ENCODE measurements around the gene EPN2. TPM values are rescaled to one million over a fixed set of nuclear protein-coding genes. Genes with fewer than 3 reads are reported as not detected.

Gene EPN2
- total RNA-seq, 2 experiments from 2014 or later: 20.1 to 20.4 TPM

DNA sequence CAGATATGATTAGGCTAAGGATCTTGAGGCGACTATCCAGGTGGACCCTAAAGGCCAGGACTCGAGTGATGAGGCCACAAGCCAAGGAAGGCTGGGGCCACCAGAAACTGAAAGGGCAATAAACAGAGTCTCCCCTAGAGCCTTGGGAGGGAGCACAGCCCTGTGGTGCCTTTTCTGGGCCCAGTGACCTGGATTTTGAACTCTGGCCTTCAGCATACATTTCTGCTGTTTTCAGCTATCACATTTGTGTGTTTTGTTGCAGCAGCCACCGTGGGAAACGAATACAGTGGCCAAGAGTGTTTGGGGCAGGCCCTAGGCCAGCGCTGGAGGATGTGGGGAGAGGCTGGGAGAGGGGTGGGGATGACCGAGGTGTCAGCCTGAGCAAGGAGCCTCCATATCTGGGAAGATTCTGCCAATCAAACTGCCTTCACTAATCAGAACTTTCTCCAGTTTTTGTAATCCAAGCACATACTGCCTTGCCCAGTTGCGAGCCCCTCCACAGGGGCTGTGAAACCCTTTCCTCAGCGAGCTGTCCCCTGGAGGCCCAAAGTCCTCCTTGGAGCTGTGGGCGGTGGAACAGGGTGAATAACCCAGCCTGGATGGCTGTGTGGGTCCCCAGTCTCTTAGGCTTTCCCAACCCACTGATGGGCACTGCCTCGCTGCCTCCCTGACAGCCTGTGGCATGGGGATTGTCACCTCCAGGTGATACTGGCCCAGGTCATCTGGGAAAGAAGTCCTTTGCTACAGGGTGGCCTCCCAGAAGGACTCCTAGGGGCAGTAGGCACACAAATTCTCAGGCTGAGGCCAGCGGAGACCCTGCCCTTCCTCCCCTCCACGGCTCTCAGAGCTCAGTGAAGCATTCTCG is 108.6 kb downstream of the EPN2 start:
- no peak overlapping the region for H3K4me3 ChIP-seq (ENCODE audit: low read depth, low read length, poor library complexity, severe bottlenecking)
- H4K20me1 ChIP-seq (ENCODE audit: insufficient read depth, low read length): no peaks in the 10 kb centered on the region
- no peak overlapping the region for H3K4me2 ChIP-seq (ENCODE audit: low read length)
- no peak for DNase-seq (ENCODE audit: low spot score)
- H3K36me3 ChIP-seq (ENCODE audit: insufficient read depth, low read length): no peaks in the 10 kb centered on the region
- intact Hi-C loops (cut with micrococcal nuclease; ENCODE audit: unreplicated experiment): no loop called here
- no peaks in the 10 kb centered on the region for H3K9me2 ChIP-seq (ENCODE audit: insufficient read depth, low read length)
- peaks cover 13% of the 10 kb centered on the region for H3K4me1 ChIP-seq (ENCODE audit: insufficient read depth, low read length, poor library complexity, severe bottlenecking)
- no peaks in the 10 kb centered on the region for H3K9me3 ChIP-seq (ENCODE audit: low read length)
- no TSS peak for BruUV-seq (replicated peaks)
- no peak overlapping the region for H2AFZ ChIP-seq (ENCODE audit: low read length)
- TF ChIP-seq EZH2phosphoT487 (IDR thresholded peaks at IDR 0.05; ENCODE audit: borderline replicate concordance, low read depth, low read length) (no peak), CTCF (conservative IDR thresholded peaks at IDR 0.05; ENCODE audit: low read length) (no peak)
- no peak overlapping the region for H3K27ac ChIP-seq (ENCODE audit: low read depth, low read length, poor library complexity, severe bottlenecking)
- CTCF ChIA-PET (ENCODE audit: unreplicated experiment): no interaction called here
- H3K79me2 ChIP-seq (ENCODE audit: insufficient read depth, low read depth, low read length): no peaks in the 10 kb centered on the region
- POLR2A ChIA-PET: no interaction called here

DNA sequence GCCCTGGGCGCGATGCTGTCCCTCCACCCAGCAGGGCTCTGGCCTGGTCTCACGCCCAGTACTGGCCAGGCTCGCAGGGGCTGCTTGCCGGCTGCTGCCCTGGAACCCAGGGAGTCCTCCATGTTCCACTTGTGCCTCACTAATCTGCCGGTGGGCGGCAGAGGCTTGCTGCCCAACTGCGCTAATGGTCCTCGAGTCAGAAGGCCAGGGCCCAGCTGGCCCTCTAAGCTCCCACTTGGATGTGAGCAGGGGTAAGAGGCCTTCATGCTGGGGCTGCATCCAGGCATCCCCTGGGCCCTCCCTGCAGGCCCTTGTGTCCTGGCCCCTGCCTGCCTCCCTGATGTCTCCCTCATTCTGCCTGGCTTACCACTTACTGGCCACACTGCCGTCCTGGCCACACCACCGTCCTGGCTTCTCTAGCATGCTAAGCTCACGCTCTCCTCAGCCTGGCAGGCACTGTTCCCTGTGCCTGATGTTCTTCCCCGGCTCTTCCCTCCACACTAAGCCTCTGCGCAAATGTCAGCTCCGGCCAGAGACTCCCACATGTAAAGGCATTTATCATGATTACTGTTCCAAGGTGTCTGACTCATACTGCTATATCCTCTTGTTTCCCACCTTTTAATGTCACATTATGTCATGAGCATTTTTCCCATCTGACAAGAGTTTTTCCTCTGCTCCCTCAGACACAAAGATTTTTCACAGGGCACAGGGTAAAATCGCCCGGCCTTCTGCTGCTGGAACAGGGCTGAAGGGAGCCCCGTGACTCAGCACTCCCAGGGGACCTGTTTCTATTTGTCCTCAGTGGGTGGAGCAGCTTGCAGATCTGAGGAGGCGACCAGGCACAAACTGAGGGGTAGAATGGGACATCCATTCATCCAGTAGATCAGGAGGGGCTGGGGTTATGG is 109.4 kb downstream of the EPN2 start:
- intact Hi-C loops (cut with micrococcal nuclease; ENCODE audit: unreplicated experiment): no loop called here
- H3K79me2 ChIP-seq (ENCODE audit: insufficient read depth, low read depth, low read length): no peaks in the 10 kb centered on the region
- CTCF ChIA-PET (ENCODE audit: unreplicated experiment): no interaction called here
- no peak overlapping the region for H3K4me3 ChIP-seq (ENCODE audit: low read depth, low read length, poor library complexity, severe bottlenecking)
- H3K4me1 ChIP-seq (ENCODE audit: insufficient read depth, low read length, poor library complexity, severe bottlenecking): peaks cover 13% of the 10 kb centered on the region
- H3K9me2 ChIP-seq (ENCODE audit: insufficient read depth, low read length): no peaks in the 10 kb centered on the region
- H3K27ac ChIP-seq (ENCODE audit: low read depth, low read length, poor library complexity, severe bottlenecking): peak overlapping the region; percentile 31
- POLR2A ChIA-PET: no interaction called here
- no peaks in the 10 kb centered on the region for H3K9me3 ChIP-seq (ENCODE audit: low read length)
- H4K20me1 ChIP-seq (ENCODE audit: insufficient read depth, low read length): no peaks in the 10 kb centered on the region
- TF ChIP-seq CTCF (conservative IDR thresholded peaks at IDR 0.05; ENCODE audit: low read length): no peak
- no peak for TF ChIP-seq EZH2phosphoT487 (IDR thresholded peaks at IDR 0.05; ENCODE audit: borderline replicate concordance, low read depth, low read length)
- H3K36me3 ChIP-seq (ENCODE audit: insufficient read depth, low read length): no peaks in the 10 kb centered on the region
- no TSS peak for BruUV-seq (replicated peaks)
- H2AFZ ChIP-seq (ENCODE audit: low read length): no peak overlapping the region
- H3K4me2 ChIP-seq (ENCODE audit: low read length): peak overlapping the region; percentile 49
- DNase-seq (ENCODE audit: low spot score): peak; percentile 68

Data from OCI-LY7 (cell line).